Measurements from ENCODE around the gene GPM6B.

GPM6B gene

GRCh38 chrX:13759152-13759718 is 57.7 kb downstream of the GPM6B start:
- Histone ChIP-seq H3K9me2 (replicated peaks; ENCODE audit: insufficient read depth, low read length) (no peaks in the 10 kb centered on the region), H3K9me3 (replicated peaks; ENCODE audit: insufficient read depth, low read length) (no peaks in the 10 kb centered on the region), H3K79me2 (ENCODE audit: low read length) (no peaks in the 10 kb centered on the region), H3K9ac (ENCODE audit: low read length) (no peak overlapping the region), H3K4me1 (ENCODE audit: low read length) (peaks cover 17% of the 10 kb centered on the region), H3K4me2 (ENCODE audit: low read depth, low read length) (peak overlapping the region; percentile 44; the same call in 1 of the 2 replicates), H3F3A (ENCODE audit: insufficient read depth, low read length) (peaks cover 18% of the 10 kb centered on the region; the same call in 1 of the 2 replicates), H3K27ac (ENCODE audit: low read length) (peak overlapping the region; percentile 77; the same call in 1 of the 2 replicates), H3K27me3 (replicated peaks; ENCODE audit: insufficient read depth, low read length) (no peaks in the 10 kb centered on the region), H3K36me3 (replicated peaks; ENCODE audit: insufficient read depth, low read length) (no peaks in the 10 kb centered on the region; the same call in 1 of the 2 replicates), H4K20me1 (ENCODE audit: insufficient read depth, low read length) (no peaks in the 10 kb centered on the region), H3K4me3 (ENCODE audit: low read length) (no peak overlapping the region), H2AFZ (ENCODE audit: low read length) (no peak overlapping the region)
- DNase-seq = no peak
- no peak for TF ChIP-seq EZH2phosphoT487 (IDR thresholded peaks at IDR 0.05; ENCODE audit: low read length)
- no peak for TF ChIP-seq EZH2 (optimal IDR thresholded peaks at IDR 0.05; ENCODE audit: low read depth, low read length)
- TF ChIP-seq CTCF (IDR thresholded peaks at IDR 0.05; ENCODE audit: low read length) = no peak

DNA sequence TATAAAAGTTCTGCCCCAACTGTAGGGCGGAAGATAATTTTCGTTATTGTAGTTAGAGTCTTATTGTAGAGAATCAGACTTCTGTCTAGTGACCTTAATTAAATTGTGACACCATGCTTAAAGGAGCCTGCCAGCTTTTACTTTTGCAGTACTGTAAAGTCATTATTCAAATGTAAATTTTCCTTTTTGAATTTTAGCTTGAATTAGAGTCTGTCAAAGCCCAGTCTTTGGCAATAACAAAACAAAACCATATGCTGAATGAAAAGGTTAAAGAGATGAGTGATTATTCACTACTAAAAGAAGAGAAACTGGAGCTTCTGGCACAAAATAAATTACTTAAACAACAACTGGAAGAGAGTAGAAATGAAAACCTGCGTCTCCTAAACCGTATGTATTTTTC is 60.5 kb downstream of the GPM6B start:
- DNase-seq = no peak
- Histone ChIP-seq H3F3A (ENCODE audit: insufficient read depth, low read length) (peaks cover 25% of the 10 kb centered on the region; the same call in 1 of the 2 replicates), H3K4me3 (ENCODE audit: low read length) (no peak overlapping the region), H2AFZ (ENCODE audit: low read length) (no peak overlapping the region), H3K27ac (ENCODE audit: low read length) (no peak overlapping the region), H3K9me2 (replicated peaks; ENCODE audit: insufficient read depth, low read length) (no peaks in the 10 kb centered on the region), H4K20me1 (ENCODE audit: insufficient read depth, low read length) (no peaks in the 10 kb centered on the region), H3K36me3 (replicated peaks; ENCODE audit: insufficient read depth, low read length) (no peaks in the 10 kb centered on the region; the same call in 1 of the 2 replicates), H3K79me2 (ENCODE audit: low read length) (no peaks in the 10 kb centered on the region), H3K4me2 (ENCODE audit: low read depth, low read length) (no peak overlapping the region), H3K27me3 (replicated peaks; ENCODE audit: insufficient read depth, low read length) (no peaks in the 10 kb centered on the region), H3K9ac (ENCODE audit: low read length) (no peak overlapping the region), H3K4me1 (ENCODE audit: low read length) (peaks cover 34% of the 10 kb centered on the region), H3K9me3 (replicated peaks; ENCODE audit: insufficient read depth, low read length) (no peaks in the 10 kb centered on the region)
- TF ChIP-seq CTCF (IDR thresholded peaks at IDR 0.05; ENCODE audit: low read length) = no peak
- TF ChIP-seq EZH2phosphoT487 (IDR thresholded peaks at IDR 0.05; ENCODE audit: low read length) = no peak
- no peak for TF ChIP-seq EZH2 (optimal IDR thresholded peaks at IDR 0.05; ENCODE audit: low read depth, low read length)

GRCh38 chrX:13755254-13755653 is 61.6 kb downstream of the GPM6B start:
- no peaks in the 10 kb centered on the region for H3K9me3 ChIP-seq (replicated peaks; ENCODE audit: insufficient read depth, low read length)
- H4K20me1 ChIP-seq (ENCODE audit: insufficient read depth, low read length) = no peaks in the 10 kb centered on the region
- no peaks in the 10 kb centered on the region for H3K9me2 ChIP-seq (replicated peaks; ENCODE audit: insufficient read depth, low read length)
- no peak overlapping the region for H3K27ac ChIP-seq (ENCODE audit: low read length)
- no peak overlapping the region for H3K4me3 ChIP-seq (ENCODE audit: low read length)
- H3K36me3 ChIP-seq (replicated peaks; ENCODE audit: insufficient read depth, low read length) = no peaks in the 10 kb centered on the region; the same call in 1 of the 2 replicates
- TF ChIP-seq EZH2phosphoT487 (IDR thresholded peaks at IDR 0.05; ENCODE audit: low read length) (no peak), EZH2 (optimal IDR thresholded peaks at IDR 0.05; ENCODE audit: low read depth, low read length) (no peak), CTCF (IDR thresholded peaks at IDR 0.05; ENCODE audit: low read length) (no peak)
- H3K79me2 ChIP-seq (ENCODE audit: low read length) = no peaks in the 10 kb centered on the region
- peaks cover 30% of the 10 kb centered on the region; the same call in 1 of the 2 replicates for H3F3A ChIP-seq (ENCODE audit: insufficient read depth, low read length)
- no peak overlapping the region for H2AFZ ChIP-seq (ENCODE audit: low read length)
- H3K4me1 ChIP-seq (ENCODE audit: low read length) = peaks cover 44% of the 10 kb centered on the region
- H3K27me3 ChIP-seq (replicated peaks; ENCODE audit: insufficient read depth, low read length) = no peaks in the 10 kb centered on the region
- no peak overlapping the region for H3K9ac ChIP-seq (ENCODE audit: low read length)
- DNase-seq = no peak
- H3K4me2 ChIP-seq (ENCODE audit: low read depth, low read length) = no peak overlapping the region
